Keratinocyte (primary cell): ENCODE results near the gene PLAAT5.

ENCODE experiments used
- CTCF ChIP-seq, 3 experiments: IDR thresholded peaks in 1 of 3; conservative IDR thresholded peaks in 1 of 3; optimal IDR thresholded peaks in 1 of 3; 2 replicates in 2 of 3; 3 replicates in 1 of 3; pipeline versions ENCODE3 to v1.5.1; 2011; ENCODE audit warnings: low read length in 3 of 3, mild to moderate bottlenecking in 3 of 3, moderate library complexity in 2 of 3, control low read depth in 1 of 3, inconsistent platforms in 1 of 3; ENCODE audit not compliant: insufficient read depth in 2 of 3; ENCODE audit errors: extremely low read depth in 1 of 3
- EZH2 ChIP-seq: IDR thresholded peaks from one replicate; pipeline ENCODE4 v1.6.1; 2012; ENCODE audit warnings: inconsistent platforms, mild to moderate bottlenecking, low read length, moderate library complexity

GRCh38 chr11:63530021-63530420 lies 39.1 kb upstream of the PLAAT5 start:
- no peak for TF ChIP-seq CTCF (optimal IDR thresholded peaks at IDR 0.05 in 1 of 3, IDR thresholded peaks at IDR 0.05 in 1 of 3, conservative IDR thresholded peaks at IDR 0.05 in 1 of 3; ENCODE audit: extremely low read depth in 1 of 3, insufficient read depth in 2 of 3, low read length in 3 of 3)
- no peak for TF ChIP-seq EZH2
